ENCODE results near the gene EVI5. TPM values are rescaled to one million over a fixed set of nuclear protein-coding genes. Genes with fewer than 3 reads are reported as not detected.
"Not testable (repeated sequence)": the region's sequence is repeated elsewhere in the genome, so short reads cannot be mapped to it uniquely, and the experiment has no call there.

Gene EVI5
- polyA plus RNA-seq, 1 donor from 2014 or later, result 8.5 TPM

DNA sequence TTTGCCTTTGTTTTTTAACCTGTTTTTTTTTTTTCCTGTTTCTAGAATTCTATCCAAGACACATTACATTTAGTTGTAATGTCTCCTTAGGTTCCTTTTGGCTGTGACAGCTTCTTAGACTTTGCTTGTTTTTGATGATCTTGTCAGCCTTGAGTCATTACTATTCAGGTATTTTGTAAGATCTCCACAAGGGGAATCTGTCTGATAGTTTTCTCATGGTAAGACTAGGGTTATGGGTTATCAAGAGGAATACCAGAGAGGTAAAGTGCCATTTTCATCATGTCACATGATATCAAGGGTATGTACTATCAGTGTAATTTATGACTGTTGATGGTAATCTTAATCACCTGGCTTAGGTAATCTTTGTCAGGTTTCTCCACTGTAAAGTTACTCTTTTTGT is 199.1 kb downstream of the EVI5 start:
- H4K20me1 ChIP-seq (ENCODE audit: insufficient read depth), result no peaks in the 10 kb centered on the region
- no peaks in the 10 kb centered on the region for H3K36me3 ChIP-seq (ENCODE audit: insufficient read depth, low read length)
- H3K79me2 ChIP-seq (replicated peaks; ENCODE audit: insufficient read depth, low read length), result no peaks in the 10 kb centered on the region
- no peak overlapping the region for H3K27ac ChIP-seq (ENCODE audit: low read length)
- no peak overlapping the region for H3K4me2 ChIP-seq (ENCODE audit: low read length)
- H3K4me3 ChIP-seq (ENCODE audit: low read length), result no peak overlapping the region
- no peaks in the 10 kb centered on the region for H3K9me3 ChIP-seq (ENCODE audit: low read length)
- H3F3A ChIP-seq (ENCODE audit: insufficient read depth, low read length, poor library complexity, severe bottlenecking), result no peaks in the 10 kb centered on the region
- TF ChIP-seq, protein P1, sequence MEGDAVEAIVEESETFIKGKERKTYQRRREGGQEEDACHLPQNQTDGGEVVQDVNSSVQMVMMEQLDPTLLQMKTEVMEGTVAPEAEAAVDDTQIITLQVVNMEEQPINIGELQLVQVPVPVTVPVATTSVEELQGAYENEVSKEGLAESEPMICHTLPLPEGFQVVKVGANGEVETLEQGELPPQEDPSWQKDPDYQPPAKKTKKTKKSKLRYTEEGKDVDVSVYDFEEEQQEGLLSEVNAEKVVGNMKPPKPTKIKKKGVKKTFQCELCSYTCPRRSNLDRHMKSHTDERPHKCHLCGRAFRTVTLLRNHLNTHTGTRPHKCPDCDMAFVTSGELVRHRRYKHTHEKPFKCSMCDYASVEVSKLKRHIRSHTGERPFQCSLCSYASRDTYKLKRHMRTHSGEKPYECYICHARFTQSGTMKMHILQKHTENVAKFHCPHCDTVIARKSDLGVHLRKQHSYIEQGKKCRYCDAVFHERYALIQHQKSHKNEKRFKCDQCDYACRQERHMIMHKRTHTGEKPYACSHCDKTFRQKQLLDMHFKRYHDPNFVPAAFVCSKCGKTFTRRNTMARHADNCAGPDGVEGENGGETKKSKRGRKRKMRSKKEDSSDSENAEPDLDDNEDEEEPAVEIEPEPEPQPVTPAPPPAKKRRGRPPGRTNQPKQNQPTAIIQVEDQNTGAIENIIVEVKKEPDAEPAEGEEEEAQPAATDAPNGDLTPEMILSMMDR (IDR thresholded peaks at IDR 0.05; ENCODE audit: poor library complexity, severe bottlenecking), result no peak
- TF ChIP-seq EZH2 (IDR thresholded peaks at IDR 0.05; ENCODE audit: borderline replicate concordance, insufficient read depth, low read length, poor library complexity, severe bottlenecking) (no peak), SMC3 (conservative IDR thresholded peaks at IDR 0.05; ENCODE audit: poor library complexity) (no peak), MXI1 (conservative IDR thresholded peaks at IDR 0.05; ENCODE audit: poor library complexity, severe bottlenecking) (no peak), POLR2AphosphoS5 (IDR thresholded peaks at IDR 0.05) (no peak)
- H3K9me2 ChIP-seq (ENCODE audit: insufficient read depth, low read length), result no peaks in the 10 kb centered on the region
- no peak overlapping the region for H2AFZ ChIP-seq (ENCODE audit: low read depth, low read length)
- no peaks in the 10 kb centered on the region for H3K27me3 ChIP-seq (ENCODE audit: insufficient read depth, low read depth, low read length)
- H3K9ac ChIP-seq (ENCODE audit: low read length), result no peak overlapping the region

DNA sequence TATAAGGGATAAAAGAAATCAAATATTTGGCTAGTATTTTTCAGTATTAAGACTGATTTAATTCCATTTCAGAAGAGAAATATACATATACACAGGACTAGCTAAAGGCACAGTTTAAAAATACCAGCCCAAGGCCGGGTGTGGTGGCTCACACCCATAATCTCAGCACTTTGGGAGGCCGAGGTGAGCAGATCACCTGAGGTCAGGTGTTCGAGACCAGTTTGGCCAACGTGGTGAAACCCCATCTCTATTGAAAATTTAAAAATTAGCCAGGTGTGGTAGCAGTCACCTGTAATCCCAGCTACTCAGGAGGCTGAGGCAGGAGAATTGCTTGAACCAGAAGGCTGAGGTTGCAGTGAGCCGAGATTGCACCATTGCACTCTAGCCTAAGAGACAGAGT is 200.1 kb downstream of the EVI5 start:
- not testable (repeated sequence) for H3F3A ChIP-seq (ENCODE audit: insufficient read depth, low read length, poor library complexity, severe bottlenecking); H3K79me2 ChIP-seq (replicated peaks; ENCODE audit: insufficient read depth, low read length); H3K9me3 ChIP-seq (ENCODE audit: low read length); H3K27me3 ChIP-seq (ENCODE audit: insufficient read depth, low read depth, low read length); H3K27ac ChIP-seq (ENCODE audit: low read length); H2AFZ ChIP-seq (ENCODE audit: low read depth, low read length); H3K36me3 ChIP-seq (ENCODE audit: insufficient read depth, low read length); H3K4me2 ChIP-seq (ENCODE audit: low read length); H3K9me2 ChIP-seq (ENCODE audit: insufficient read depth, low read length); H3K4me3 ChIP-seq (ENCODE audit: low read length); H3K9ac ChIP-seq (ENCODE audit: low read length); H4K20me1 ChIP-seq (ENCODE audit: insufficient read depth)

DNA sequence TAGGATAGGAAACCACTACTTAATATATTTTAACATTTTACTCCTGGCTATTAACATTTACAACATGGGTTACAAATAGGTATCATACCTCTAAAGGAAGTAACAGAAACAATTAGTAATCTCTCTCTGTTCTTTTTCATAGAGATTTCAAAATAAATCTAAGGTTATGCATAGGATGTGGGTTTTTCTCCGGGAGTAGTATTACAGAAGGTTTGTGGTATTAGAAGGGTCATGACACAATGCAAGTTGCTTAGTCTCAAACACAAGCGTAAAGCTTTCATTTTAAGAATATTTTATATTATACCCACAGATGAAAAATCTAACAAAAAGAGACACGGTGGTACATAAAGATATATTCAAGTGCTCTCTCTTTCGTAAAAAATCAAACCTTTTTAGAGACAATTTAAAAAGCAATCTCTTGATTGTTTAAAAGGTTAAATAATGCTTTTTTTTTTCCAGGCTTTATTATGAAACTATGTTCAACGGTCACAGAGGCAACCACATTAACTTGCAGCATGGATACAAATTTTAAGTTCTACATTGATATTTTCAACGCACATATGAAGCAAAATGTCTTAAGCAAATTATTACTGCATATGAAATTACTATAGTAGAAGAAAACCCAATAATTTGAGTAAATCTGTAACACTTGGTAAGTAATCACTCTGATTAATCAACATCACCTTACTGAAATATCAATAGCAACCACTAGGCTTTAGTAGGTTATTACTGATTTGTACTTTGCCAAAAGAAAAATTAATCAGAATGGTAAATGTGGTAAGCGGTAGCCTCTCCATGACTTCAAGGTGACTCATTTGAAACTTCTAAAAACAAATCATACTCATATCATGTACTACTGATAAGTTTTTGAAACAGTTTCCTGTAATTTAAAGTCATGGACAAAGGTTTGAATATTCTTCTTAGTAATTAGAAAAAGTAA is 200.8 kb downstream of the EVI5 start:
- TF ChIP-seq MXI1 (conservative IDR thresholded peaks at IDR 0.05; ENCODE audit: poor library complexity, severe bottlenecking) (no peak), EZH2 (IDR thresholded peaks at IDR 0.05; ENCODE audit: borderline replicate concordance, insufficient read depth, low read length, poor library complexity, severe bottlenecking) (no peak), POLR2AphosphoS5 (IDR thresholded peaks at IDR 0.05) (no peak), EP300 (conservative IDR thresholded peaks at IDR 0.05; ENCODE audit: poor library complexity, severe bottlenecking) (no peak), RAD21 (conservative IDR thresholded peaks at IDR 0.05) (no peak), TAF1 (IDR thresholded peaks at IDR 0.05; ENCODE audit: low read depth) (no peak), SMC3 (conservative IDR thresholded peaks at IDR 0.05; ENCODE audit: poor library complexity) (no peak)
- TF ChIP-seq, protein P2, sequence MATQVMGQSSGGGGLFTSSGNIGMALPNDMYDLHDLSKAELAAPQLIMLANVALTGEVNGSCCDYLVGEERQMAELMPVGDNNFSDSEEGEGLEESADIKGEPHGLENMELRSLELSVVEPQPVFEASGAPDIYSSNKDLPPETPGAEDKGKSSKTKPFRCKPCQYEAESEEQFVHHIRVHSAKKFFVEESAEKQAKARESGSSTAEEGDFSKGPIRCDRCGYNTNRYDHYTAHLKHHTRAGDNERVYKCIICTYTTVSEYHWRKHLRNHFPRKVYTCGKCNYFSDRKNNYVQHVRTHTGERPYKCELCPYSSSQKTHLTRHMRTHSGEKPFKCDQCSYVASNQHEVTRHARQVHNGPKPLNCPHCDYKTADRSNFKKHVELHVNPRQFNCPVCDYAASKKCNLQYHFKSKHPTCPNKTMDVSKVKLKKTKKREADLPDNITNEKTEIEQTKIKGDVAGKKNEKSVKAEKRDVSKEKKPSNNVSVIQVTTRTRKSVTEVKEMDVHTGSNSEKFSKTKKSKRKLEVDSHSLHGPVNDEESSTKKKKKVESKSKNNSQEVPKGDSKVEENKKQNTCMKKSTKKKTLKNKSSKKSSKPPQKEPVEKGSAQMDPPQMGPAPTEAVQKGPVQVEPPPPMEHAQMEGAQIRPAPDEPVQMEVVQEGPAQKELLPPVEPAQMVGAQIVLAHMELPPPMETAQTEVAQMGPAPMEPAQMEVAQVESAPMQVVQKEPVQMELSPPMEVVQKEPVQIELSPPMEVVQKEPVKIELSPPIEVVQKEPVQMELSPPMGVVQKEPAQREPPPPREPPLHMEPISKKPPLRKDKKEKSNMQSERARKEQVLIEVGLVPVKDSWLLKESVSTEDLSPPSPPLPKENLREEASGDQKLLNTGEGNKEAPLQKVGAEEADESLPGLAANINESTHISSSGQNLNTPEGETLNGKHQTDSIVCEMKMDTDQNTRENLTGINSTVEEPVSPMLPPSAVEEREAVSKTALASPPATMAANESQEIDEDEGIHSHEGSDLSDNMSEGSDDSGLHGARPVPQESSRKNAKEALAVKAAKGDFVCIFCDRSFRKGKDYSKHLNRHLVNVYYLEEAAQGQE (IDR thresholded peaks at IDR 0.05; ENCODE audit: borderline replicate concordance), result no peak
- TF ChIP-seq, protein P1 (IDR thresholded peaks at IDR 0.05; ENCODE audit: poor library complexity, severe bottlenecking), result no peak
- Histone ChIP-seq H3K27ac (ENCODE audit: low read length) (no peak overlapping the region), H3K9me3 (ENCODE audit: low read length) (no peaks in the 10 kb centered on the region), H3K9ac (ENCODE audit: low read length) (no peak overlapping the region), H3K27me3 (ENCODE audit: insufficient read depth, low read depth, low read length) (no peaks in the 10 kb centered on the region), H3K79me2 (replicated peaks; ENCODE audit: insufficient read depth, low read length) (no peaks in the 10 kb centered on the region), H4K20me1 (ENCODE audit: insufficient read depth) (no peaks in the 10 kb centered on the region), H2AFZ (ENCODE audit: low read depth, low read length) (no peak overlapping the region), H3K36me3 (ENCODE audit: insufficient read depth, low read length) (no peaks in the 10 kb centered on the region), H3F3A (ENCODE audit: insufficient read depth, low read length, poor library complexity, severe bottlenecking) (no peaks in the 10 kb centered on the region), H3K4me3 (ENCODE audit: low read length) (no peak overlapping the region), H3K9me2 (ENCODE audit: insufficient read depth, low read length) (no peaks in the 10 kb centered on the region), H3K4me2 (ENCODE audit: low read length) (no peak overlapping the region)
